Neural cell (in vitro differentiated cells): Measurements from ENCODE around the gene TUBA8. TPM values are rescaled to one million over a fixed set of nuclear protein-coding genes. Genes with fewer than 3 reads are reported as not detected.

Experiments used
- polyA plus RNA-seq: library from polyadenylated mRNA; depleted of rRNA; stranded (reverse); fragments of >200 nt; gene quantifications from 2 replicates; pipeline ENCODE4 v1.2.3, GENCODE V29; 2014
- small RNA-seq, 3 experiments: library from RNA; depleted of rRNA; stranded (forward); fragments of <200 nt; gene quantifications; one replicate each; pipeline ENCODE3, GENCODE V24; 2012

Gene TUBA8
- polyA plus RNA-seq, 1 donor from 2014 or later = 1.8 TPM

Small RNA genes lying within 50 kb of the gene (small RNA-seq; reads per million reads assigned to genes)
- 0 reads per million in 3 experiments for gene AC016027.5

Other genes with a start within 250 kb of the TUBA8 start
- 28.1 and 30.4 TPM in 2 replicates for gene MICAL3, start 86.2 kb upstream of the TUBA8 start, polyA plus RNA-seq
- 30.2 and 43.3 TPM in 2 replicates for gene PEX26, start 32.8 kb upstream of the TUBA8 start, polyA plus RNA-seq
- gene USP18, start 39.4 kb downstream of the TUBA8 start, polyA plus RNA-seq = 0.37 and 0.72 TPM in 2 replicates